PC-3 (cell line): Measurements from ENCODE around the gene TNFSF8.

ENCODE experiments used
- CTCF ChIP-seq: fragments of 300-600 bp; sonication (generic); conservative IDR thresholded peaks from 2 replicates; pipeline ENCODE4 v1.5.1; 2017; ENCODE audit warnings: antibody characterized with exemption, low read depth, mild to moderate bottlenecking, low read length
- EZH2 ChIP-seq: fragments of 300-600 bp; sonication (generic); IDR thresholded peaks from one replicate; pipeline ENCODE4 v1.6.1; 2017; ENCODE audit warnings: antibody characterized with exemption, mild to moderate bottlenecking, low read length; ENCODE audit not compliant: unreplicated experiment
- EZH2phosphoT487 ChIP-seq: fragments of 300-600 bp; sonication (generic); IDR thresholded peaks from 2 replicates; pipeline ENCODE4 v1.6.1; 2018; ENCODE audit warnings: mild to moderate bottlenecking, antibody characterized with exemption, low read length, borderline replicate concordance

GRCh38 chr9:114899995-114900394 is 30.4 kb downstream of the TNFSF8 start:
- TF ChIP-seq CTCF (no peak), EZH2 (no peak), EZH2phosphoT487 (no peak)
